ENCODE data around the gene MBNL2.

Gene MBNL2

GRCh38 chr13:97422118-97423054 lies 200.3 kb downstream of the MBNL2 start:
- H3K9me3 ChIP-seq = no peaks in the 10 kb centered on the region
- H3K36me3 ChIP-seq = no peaks in the 10 kb centered on the region
- peaks cover 6% of the 10 kb centered on the region for H3K4me1 ChIP-seq
- H3K27me3 ChIP-seq = no peaks in the 10 kb centered on the region
- peak; percentile 24 for DNase-seq
- H3K4me3 ChIP-seq (ENCODE audit: low read depth, low read length) = no peak overlapping the region
- TF ChIP-seq CTCF (IDR thresholded peaks at IDR 0.05; ENCODE audit: low read depth, low read length) = no peak

- DNase-seq = no peak
- Histone ChIP-seq H3K4me1 (peaks cover 6% of the 10 kb centered on the region), H3K27me3 (no peaks in the 10 kb centered on the region), H3K9me3 (no peaks in the 10 kb centered on the region), H3K4me3 (ENCODE audit: low read depth, low read length) (no peak overlapping the region), H3K36me3 (no peaks in the 10 kb centered on the region)
- no peak for TF ChIP-seq CTCF (IDR thresholded peaks at IDR 0.05; ENCODE audit: low read depth, low read length)
Observed at GRCh38 chr13:97423300-97424045, 201.3 kb downstream of the MBNL2 start.

DNA sequence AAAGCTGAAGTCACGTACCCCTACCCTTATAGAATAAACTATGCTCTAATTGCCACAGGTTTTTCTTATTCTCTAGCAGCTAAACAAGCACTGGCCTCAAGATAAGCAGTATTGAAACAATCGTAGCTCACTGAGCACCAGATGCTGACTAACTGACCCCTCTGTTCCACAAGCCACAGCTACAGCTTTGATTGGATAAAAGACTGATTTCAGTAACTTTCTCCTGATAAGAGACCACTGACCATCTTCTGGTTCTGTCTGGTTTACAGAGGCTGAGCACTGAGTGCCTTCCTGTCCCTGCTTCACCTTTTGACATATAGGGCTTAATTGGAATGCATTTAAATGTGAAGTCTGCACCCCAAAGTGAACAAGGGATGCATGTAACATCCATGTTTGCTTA lies 203.5 kb downstream of the MBNL2 start:
- Histone ChIP-seq H3K27me3 (no peaks in the 10 kb centered on the region), H3K9me3 (no peaks in the 10 kb centered on the region), H3K4me3 (ENCODE audit: low read depth, low read length) (no peak overlapping the region), H3K4me1 (no peaks in the 10 kb centered on the region), H3K36me3 (no peaks in the 10 kb centered on the region)
- no peak for TF ChIP-seq CTCF (IDR thresholded peaks at IDR 0.05; ENCODE audit: low read depth, low read length)
- DNase-seq = no peak

DNA sequence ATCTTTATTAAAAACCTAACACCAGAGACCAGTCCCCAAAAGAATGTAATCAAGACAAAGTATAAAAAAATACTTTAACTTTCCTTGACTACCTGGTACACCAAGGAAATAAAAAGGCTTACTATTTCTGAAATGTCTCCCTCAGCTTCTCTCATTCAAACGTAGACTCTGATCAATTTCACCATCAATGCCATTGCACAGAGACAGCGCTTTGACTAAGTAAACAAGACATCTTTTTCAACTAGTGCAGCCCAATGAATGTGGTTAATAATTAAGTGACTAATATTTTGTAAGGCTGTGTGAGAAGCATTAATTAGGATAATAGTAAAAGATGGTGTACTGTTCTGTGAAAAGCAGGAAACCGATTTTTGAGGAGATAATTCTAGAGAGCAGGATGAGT lies 204.6 kb downstream of the MBNL2 start:
- no peaks in the 10 kb centered on the region for H3K9me3 ChIP-seq
- no peaks in the 10 kb centered on the region for H3K4me1 ChIP-seq
- H3K36me3 ChIP-seq = no peaks in the 10 kb centered on the region
- no peak for DNase-seq
- H3K4me3 ChIP-seq (ENCODE audit: low read depth, low read length) = no peak overlapping the region
- H3K27me3 ChIP-seq = no peaks in the 10 kb centered on the region
- TF ChIP-seq CTCF (IDR thresholded peaks at IDR 0.05; ENCODE audit: low read depth, low read length) = no peak

DNA sequence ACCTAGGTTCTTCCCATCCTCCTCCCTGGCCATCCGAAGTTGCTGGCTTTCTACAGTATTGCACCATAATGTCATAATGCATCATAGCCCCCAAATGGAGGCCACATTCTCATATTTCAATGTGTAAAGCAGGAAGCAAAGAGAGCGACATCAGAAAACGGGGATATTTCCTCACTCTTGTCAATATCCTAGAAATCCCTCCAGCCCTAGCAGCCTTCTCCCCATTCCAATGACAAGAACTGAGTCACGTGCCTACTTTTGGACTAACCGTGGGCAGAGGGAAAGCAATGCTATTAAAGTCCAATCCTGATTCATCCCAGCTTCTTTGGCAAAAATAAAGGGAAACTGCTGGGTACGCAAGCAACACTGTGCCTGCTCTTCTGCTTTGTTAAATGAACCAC lies 207.5 kb downstream of the MBNL2 start:
- Histone ChIP-seq H3K4me1 (no peaks in the 10 kb centered on the region), H3K36me3 (no peaks in the 10 kb centered on the region), H3K27me3 (no peaks in the 10 kb centered on the region), H3K9me3 (no peaks in the 10 kb centered on the region), H3K4me3 (ENCODE audit: low read depth, low read length) (no peak overlapping the region)
- TF ChIP-seq CTCF (IDR thresholded peaks at IDR 0.05; ENCODE audit: low read depth, low read length) = no peak
- DNase-seq = no peak

- Histone ChIP-seq H3K4me3 (ENCODE audit: low read depth, low read length) (no peak overlapping the region), H3K9me3 (no peaks in the 10 kb centered on the region), H3K27me3 (no peaks in the 10 kb centered on the region), H3K4me1 (no peaks in the 10 kb centered on the region), H3K36me3 (no peaks in the 10 kb centered on the region)
- TF ChIP-seq CTCF (IDR thresholded peaks at IDR 0.05; ENCODE audit: low read depth, low read length) = no peak
- DNase-seq = no peak
Observed at GRCh38 chr13:97430296-97430695, 208.2 kb downstream of the MBNL2 start.
